Endothelial cell of umbilical vein (primary cell): ENCODE results near the gene XRCC1. TPM values are rescaled to one million over a fixed set of nuclear protein-coding genes. Genes with fewer than 3 reads are reported as not detected.

Source experiments
- BruUV-seq: library from RNA; stranded (reverse); fragments of 400-500 nt; replicated peaks from 2 replicates; lab custom pipeline; 2021; lab: Mats Ljungman, UMichigan
- CTCF ChIA-PET: fragments of 300-600, 350-600 bp; sonication (Branson Sonifier 250); formaldehyde crosslinking; loops from one replicate; lab custom pipeline; 2021; ENCODE audit warnings: antibody characterized with exemption, inconsistent platforms; lab: Charles Lee
- POLR2A ChIA-PET: fragments of 300-600, 350-600 bp; sonication (Branson Sonifier 250); formaldehyde crosslinking; loops from one replicate; lab custom pipeline; 2021; ENCODE audit warnings: antibody characterized with exemption, inconsistent platforms; lab: Charles Lee
- DNase-seq: peaks from one replicate; pipeline ENCODE4 v3.0.0-alpha.2; 2011; ENCODE audit warnings: low read depth, low spot score
- FAIRE-seq: peaks from 2 replicates; lab custom pipeline; 2011; peaks lifted over from hg19 to GRCh38; lab: Jason Lieb, UNC
- H2AFZ ChIP-seq: 2 replicates; pipeline ENCODE4 v1.6.0; 2012; ENCODE audit warnings: low read depth, low read length, control low read depth, inconsistent platforms
- H3K27ac ChIP-seq: 2 replicates; pipeline ENCODE4 v1.5.1; 2011; ENCODE audit warnings: low read depth, mild to moderate bottlenecking, control low read depth, low read length, moderate library complexity; ENCODE audit not compliant: insufficient read depth
- H3K27me3 ChIP-seq, 2 experiments: 2 replicates each; pipeline versions ENCODE4 v1.6.0 to v1.6.1; 2011; ENCODE audit warnings: low read length in 2 of 2, mixed read lengths in 1 of 2; ENCODE audit not compliant: control insufficient read depth in 2 of 2, insufficient read depth in 2 of 2
- H3K36me3 ChIP-seq, 2 experiments: 2 replicates in 1 of 2; 3 replicates in 1 of 2; pipeline ENCODE4 v1.5.1; 2011; ENCODE audit warnings: low read length in 2 of 2, mild to moderate bottlenecking in 1 of 2, moderate library complexity in 1 of 2; ENCODE audit not compliant: control insufficient read depth in 2 of 2, insufficient read depth in 2 of 2; ENCODE audit errors: extremely low read depth in 1 of 2
- H3K4me1 ChIP-seq: 3 replicates; pipeline ENCODE4 v1.5.1; 2011; ENCODE audit warnings: mild to moderate bottlenecking, low read length; ENCODE audit not compliant: control insufficient read depth, insufficient read depth; ENCODE audit errors: extremely low read depth
- H3K4me2 ChIP-seq: 2 replicates; pipeline ENCODE4 v1.6.1; 2011; ENCODE audit warnings: low read length, control low read depth, mixed read lengths; ENCODE audit not compliant: insufficient read depth
- H3K4me3 ChIP-seq, 3 experiments: fragments of 200-600 bp in 1 of 3; sonication (generic), shearing (Covaris generic) in 1 of 3; replicated peaks in 1 of 3; 2 replicates each; pipeline ENCODE4 v1.5.1; 2011 to 2016; ENCODE audit warnings: control low read depth in 3 of 3, low read length in 3 of 3, mild to moderate bottlenecking in 2 of 3, inconsistent platforms in 1 of 3, low read depth in 1 of 3, moderate library complexity in 1 of 3; ENCODE audit not compliant: insufficient read depth in 1 of 3
- H3K79me2 ChIP-seq: 2 replicates; pipeline ENCODE4 v1.6.0; 2012; ENCODE audit warnings: low read length, inconsistent platforms; ENCODE audit not compliant: control insufficient read depth, insufficient read depth
- H3K9ac ChIP-seq: replicated peaks from 2 replicates; pipeline ENCODE3; 2011; ENCODE audit warnings: low read length, control low read depth; ENCODE audit not compliant: insufficient read depth; ENCODE audit errors: extremely low read depth
- H3K9me1 ChIP-seq: replicated peaks from 3 replicates; pipeline ENCODE4 v1.6.0; 2011; ENCODE audit warnings: mild to moderate bottlenecking, low read length; ENCODE audit not compliant: control insufficient read depth, insufficient read depth; ENCODE audit errors: extremely low read depth
- H3K9me3 ChIP-seq: replicated peaks from 2 replicates; pipeline ENCODE4 v1.5.1; 2012; ENCODE audit warnings: low read length, inconsistent platforms; ENCODE audit not compliant: control insufficient read depth, insufficient read depth
- H4K20me1 ChIP-seq: replicated peaks from 2 replicates; pipeline ENCODE3; 2011; ENCODE audit warnings: mild to moderate bottlenecking, low read length; ENCODE audit not compliant: control insufficient read depth, insufficient read depth; ENCODE audit errors: extremely low read depth
- CTCF ChIP-seq, 2 donors: IDR thresholded peaks; 1 replicate in 1 of 2; 2 replicates in 1 of 2; pipeline ENCODE4 v1.5.1; 2011; ENCODE audit warnings: low read length in 2 of 2, mild to moderate bottlenecking in 2 of 2, moderate library complexity in 2 of 2, control low read depth in 1 of 2, inconsistent platforms in 1 of 2, low read depth in 1 of 2; ENCODE audit not compliant: insufficient read depth in 1 of 2; ENCODE audit errors: extremely low read depth in 1 of 2
- EZH2 ChIP-seq: IDR thresholded peaks from 2 replicates; pipeline ENCODE4 v1.6.1; 2012; ENCODE audit warnings: borderline replicate concordance, low read depth, mild to moderate bottlenecking, moderate library complexity, low read length, inconsistent platforms; ENCODE audit not compliant: severe bottlenecking
- FOS ChIP-seq: IDR thresholded peaks from 2 replicates; pipeline ENCODE4 v1.6.1; 2011; ENCODE audit warnings: mild to moderate bottlenecking, low read length, moderate library complexity, borderline replicate concordance; ENCODE audit not compliant: insufficient read depth
- GATA2 ChIP-seq: IDR thresholded peaks from 2 replicates; pipeline ENCODE4 v1.7.0; 2011; ENCODE audit warnings: low read depth, mild to moderate bottlenecking, moderate library complexity, mixed read lengths, low read length; ENCODE audit not compliant: insufficient read length, insufficient read depth
- JUN ChIP-seq: IDR thresholded peaks from 2 replicates; pipeline ENCODE4 v1.6.1; 2011; ENCODE audit warnings: borderline replicate concordance, low read depth; ENCODE audit not compliant: insufficient read length, insufficient read depth
- MYC ChIP-seq: IDR thresholded peaks from one replicate; pipeline ENCODE4 v1.6.1; 2011; ENCODE audit warnings: mild to moderate bottlenecking, low read depth, low read length
- POLR2A ChIP-seq: IDR thresholded peaks from 2 replicates; pipeline ENCODE4 v1.6.1; 2012; ENCODE audit warnings: low read depth, mild to moderate bottlenecking, control low read depth, low read length
- POLR2AphosphoS5 ChIP-seq: IDR thresholded peaks from 2 replicates; pipeline ENCODE4 v1.6.1; 2012; ENCODE audit warnings: low read depth, mild to moderate bottlenecking, control low read depth, low read length, moderate library complexity; ENCODE audit not compliant: insufficient read depth
- dilution Hi-C: fragments of 300-500 bp; cut with MboI; formaldehyde crosslinking; loops from one replicate; pipeline ENCODE4 v1.15.0; 2019; ENCODE audit warnings: low sequenced_read_pairs; ENCODE audit not compliant: extremely low pct_ligation_motif_present
- intact Hi-C: fragments of 100-400 bp; cut with micrococcal nuclease; formaldehyde crosslinking; loops from one replicate; pipeline ENCODE4 v1.10.0; 2022
- polyA plus RNA-seq, 4 experiments: library from polyadenylated mRNA; depleted of rRNA in 3 of 4; stranded (reverse) in 3 of 4; unstranded in 1 of 4; fragments of >200 nt; gene quantifications; 2 replicates each; pipeline versions ENCODE4 v1.2.1 to v1.2.3, GENCODE V29; 2011 to 2012; ENCODE audit warnings: missing spikeins in 1 of 4
- total RNA-seq: library from RNA; stranded (reverse); gene quantifications from 2 replicates; pipeline ENCODE4 v1.2.3, GENCODE V29; 2021
- TF ChIP-seq, protein P1 (sequence below): IDR thresholded peaks from 2 replicates; pipeline ENCODE4 v1.6.1; 2011; ENCODE audit not compliant: insufficient read depth, insufficient read length

XRCC1 gene
- total and polyA plus RNA-seq, 2 donors (not counting 3 experiments of a cell fraction or from before 2014, with no cell fraction given) = 29.5 to 39.3 TPM

GRCh38 chr19:43495082-43495481, 80.2 kb downstream of the XRCC1 start:
- CTCF ChIA-PET = interaction anchor here (0.7 to 3.4 kb wide), 5 partner anchors 11 to 63 kb away, joined by 3 to 14 read pairs (median 3); no protein-coding TSS in a partner anchor
- FAIRE-seq (no peak), DNase-seq (no peak)
- H3K4me1 ChIP-seq = no peaks in the 10 kb centered on the region
- no peak overlapping the region for H3K9ac ChIP-seq
- no TSS peak for BruUV-seq
- intact Hi-C loops = no loop called here
- no peaks in the 10 kb centered on the region for H4K20me1 ChIP-seq
- no peak overlapping the region for H3K4me3 ChIP-seq
- H3K36me3 ChIP-seq = peaks cover 0 to 12% of the 10 kb centered on the region in 2 experiments
- H3K9me3 ChIP-seq = no peaks in the 10 kb centered on the region
- no peaks in the 10 kb centered on the region for H3K79me2 ChIP-seq
- POLR2A ChIA-PET = no interaction called here
- TF ChIP-seq POLR2AphosphoS5 (no peak), JUN (no peak), MYC (no peak), FOS (no peak), POLR2A (no peak), GATA2 (no peak), EZH2 (no peak), CTCF (IDR thresholded peaks at IDR 0.05; ENCODE audit: extremely low read depth in 1 of 2, insufficient read depth in 1 of 2, low read depth in 1 of 2, low read length in 2 of 2) (no peak)
- TF ChIP-seq, protein P1, sequence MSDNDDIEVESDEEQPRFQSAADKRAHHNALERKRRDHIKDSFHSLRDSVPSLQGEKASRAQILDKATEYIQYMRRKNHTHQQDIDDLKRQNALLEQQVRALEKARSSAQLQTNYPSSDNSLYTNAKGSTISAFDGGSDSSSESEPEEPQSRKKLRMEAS = no peak
- dilution Hi-C loops = no loop called here
- no peaks in the 10 kb centered on the region for H3K27me3 ChIP-seq
- H3K9me1 ChIP-seq = no peaks in the 10 kb centered on the region
- no peak overlapping the region for H2AFZ ChIP-seq
- no peak overlapping the region for H3K27ac ChIP-seq
- no peak overlapping the region for H3K4me2 ChIP-seq

Other genes starting within 250 kb of the XRCC1 start
- 0.18 TPM in 1 of 2 replicates, not detected in the other for gene CD177, start 221.8 kb downstream of the XRCC1 start, total RNA-seq
- gene CD177, start 221.8 kb downstream of the XRCC1 start, polyA plus RNA-seq = not detected in 2 replicates
- gene TEX101, start 160.6 kb downstream of the XRCC1 start, total RNA-seq = not detected in 2 replicates
- gene TEX101, start 160.6 kb downstream of the XRCC1 start, polyA plus RNA-seq = not detected in 2 replicates
- gene LYPD3, start 109.9 kb downstream of the XRCC1 start, total RNA-seq = not detected in 2 replicates
- 0.37 and 0.52 TPM in 2 replicates for gene LYPD3, start 109.9 kb downstream of the XRCC1 start, polyA plus RNA-seq
- gene PHLDB3, start 70.8 kb downstream of the XRCC1 start, total RNA-seq = 10.1 and 12.0 TPM in 2 replicates
- 5.5 and 5.6 TPM in 2 replicates for gene PHLDB3, start 70.8 kb downstream of the XRCC1 start, polyA plus RNA-seq
- 29.4 and 34.5 TPM in 2 replicates for gene ETHE1, start 48.3 kb downstream of the XRCC1 start, total RNA-seq
- gene ETHE1, start 48.3 kb downstream of the XRCC1 start, polyA plus RNA-seq = 124 and 165 TPM in 2 replicates
- gene ZNF575, start 42.3 kb downstream of the XRCC1 start, total RNA-seq = 1.4 and 3.0 TPM in 2 replicates
- 0.57 and 0.80 TPM in 2 replicates for gene ZNF575, start 42.3 kb downstream of the XRCC1 start, polyA plus RNA-seq
- gene PINLYP, start 274 bp upstream of the XRCC1 start, total RNA-seq = 2.6 and 5.5 TPM in 2 replicates
- gene PINLYP, start 274 bp upstream of the XRCC1 start, polyA plus RNA-seq = 4.8 and 5.5 TPM in 2 replicates
- 33.2 and 34.1 TPM in 2 replicates for gene IRGQ, start 20.6 kb upstream of the XRCC1 start, total RNA-seq
- 15.8 and 16.0 TPM in 2 replicates for gene IRGQ, start 20.6 kb upstream of the XRCC1 start, polyA plus RNA-seq
- 19.5 and 20.3 TPM in 2 replicates for gene ZNF576, start 21.1 kb upstream of the XRCC1 start, total RNA-seq
- 27.7 and 38.3 TPM in 2 replicates for gene ZNF576, start 21.1 kb upstream of the XRCC1 start, polyA plus RNA-seq
- gene SRRM5, start 36.6 kb upstream of the XRCC1 start, total RNA-seq = 0.27 and 0.32 TPM in 2 replicates
- 0.13 and 0.17 TPM in 2 replicates for gene SRRM5, start 36.6 kb upstream of the XRCC1 start, polyA plus RNA-seq
- gene ZNF428, start 44.1 kb upstream of the XRCC1 start, total RNA-seq = 51.8 and 56.2 TPM in 2 replicates
- gene ZNF428, start 44.1 kb upstream of the XRCC1 start, polyA plus RNA-seq = 29.2 and 30.7 TPM in 2 replicates
- gene CADM4, start 64.3 kb upstream of the XRCC1 start, total RNA-seq = 6.7 and 7.5 TPM in 2 replicates
- gene CADM4, start 64.3 kb upstream of the XRCC1 start, polyA plus RNA-seq = 5.0 and 7.7 TPM in 2 replicates
- 62.9 and 82.0 TPM in 2 replicates for gene PLAUR, start 94.6 kb upstream of the XRCC1 start, total RNA-seq
- 60.2 and 66.3 TPM in 2 replicates for gene PLAUR, start 94.6 kb upstream of the XRCC1 start, polyA plus RNA-seq
- not detected in 2 replicates for gene IRGC, start 140.5 kb upstream of the XRCC1 start, total RNA-seq
- not detected in 2 replicates for gene IRGC, start 140.5 kb upstream of the XRCC1 start, polyA plus RNA-seq
- 45.0 and 53.3 TPM in 2 replicates for gene SMG9, start 179.4 kb upstream of the XRCC1 start, total RNA-seq
- 25.5 and 26.4 TPM in 2 replicates for gene SMG9, start 179.4 kb upstream of the XRCC1 start, polyA plus RNA-seq
- gene KCNN4, start 205.4 kb upstream of the XRCC1 start, total RNA-seq = 0.35 TPM in 1 of 2 replicates, not detected in the other
- 0.27 and 0.29 TPM in 2 replicates for gene KCNN4, start 205.4 kb upstream of the XRCC1 start, polyA plus RNA-seq
- not detected in 2 replicates for gene LYPD5, start 226.9 kb upstream of the XRCC1 start, total RNA-seq
- gene LYPD5, start 226.9 kb upstream of the XRCC1 start, polyA plus RNA-seq = 0.11 and 0.28 TPM in 2 replicates